ENCODE measurements around the gene MEAF6. TPM values are rescaled to one million over a fixed set of nuclear protein-coding genes. Genes with fewer than 3 reads are reported as not detected.
"Not testable (repeated sequence)": the region's sequence is repeated elsewhere in the genome, so short reads cannot be mapped to it uniquely, and the experiment has no call there.

Gene MEAF6
- total and polyA plus RNA-seq, 9 donors: 38.7 to 108 (median 64.1) TPM

- intact Hi-C loops (cut with DNase I): no loop called here
- no peak overlapping the region for H3K4me3 ChIP-seq
- DNase-seq: no peak
- TF ChIP-seq CTCF (IDR thresholded peaks at IDR 0.05) (no peak), EP300 (IDR thresholded peaks at IDR 0.05) (no peak), POLR2A (IDR thresholded peaks at IDR 0.05) (no peak)
- H3K9me3 ChIP-seq: no peaks in the 10 kb centered on the region
- WGBS, 3 donors: 92 to 93% (median 92%) methylated on average over 30 of the region's 30 CpGs
- H3K4me1 ChIP-seq (ENCODE audit: insufficient read depth): no peaks in the 10 kb centered on the region
- H3K27me3 ChIP-seq: no peaks in the 10 kb centered on the region
- no peaks in the 10 kb centered on the region for H3K36me3 ChIP-seq
- H3K27ac ChIP-seq: no peak overlapping the region
Observed at GRCh38 chr1:37540036-37540785, 25.6 kb upstream of the MEAF6 start.

GRCh38 chr1:37539154-37539553 is 24.6 kb upstream of the MEAF6 start:
- H3K27me3 ChIP-seq; H3K27ac ChIP-seq; H3K4me1 ChIP-seq (ENCODE audit: insufficient read depth); H3K9me3 ChIP-seq; intact Hi-C loops (cut with DNase I); H3K4me3 ChIP-seq; DNase-seq; H3K36me3 ChIP-seq: not testable (repeated sequence)
- 91 to 94% (median 92%) methylated on average over 10 of the region's 10 CpGs for WGBS, 3 donors

GRCh38 chr1:37537378-37537777 is 22.8 kb upstream of the MEAF6 start:
- intact Hi-C loops (cut with DNase I): no loop called here
- TF ChIP-seq EP300 (IDR thresholded peaks at IDR 0.05): no peak
- TF ChIP-seq POLR2A (IDR thresholded peaks at IDR 0.05): no peak
- no peak for TF ChIP-seq CTCF (IDR thresholded peaks at IDR 0.05)
- Histone ChIP-seq H3K4me3 (no peak overlapping the region), H3K36me3 (no peaks in the 10 kb centered on the region), H3K9me3 (no peaks in the 10 kb centered on the region), H3K27ac (no peak overlapping the region), H3K27me3 (no peaks in the 10 kb centered on the region), H3K4me1 (ENCODE audit: insufficient read depth) (no peaks in the 10 kb centered on the region)
- DNase-seq: no peak
- WGBS, 3 donors: 43 to 61% (median 45%) methylated on average over 2 of the region's 2 CpGs

GRCh38 chr1:37533317-37534093 is 18.9 kb upstream of the MEAF6 start:
- no peaks in the 10 kb centered on the region for H3K27me3 ChIP-seq
- no peak for TF ChIP-seq EP300 (IDR thresholded peaks at IDR 0.05)
- no peak for TF ChIP-seq CTCF (IDR thresholded peaks at IDR 0.05)
- no peak for TF ChIP-seq POLR2A (IDR thresholded peaks at IDR 0.05)
- H3K4me3 ChIP-seq: no peak overlapping the region
- no peak overlapping the region for H3K27ac ChIP-seq
- no peaks in the 10 kb centered on the region for H3K36me3 ChIP-seq
- H3K9me3 ChIP-seq: no peaks in the 10 kb centered on the region
- WGBS, 3 donors: 86 to 92% (median 87%) methylated on average over 4 of the region's 4 CpGs
- H3K4me1 ChIP-seq (ENCODE audit: insufficient read depth): no peaks in the 10 kb centered on the region
- DNase-seq: no peak
- intact Hi-C loops (cut with DNase I): no loop called here

GRCh38 chr1:37532418-37533156 is 18.0 kb upstream of the MEAF6 start:
- H3K4me1 ChIP-seq (ENCODE audit: insufficient read depth); H3K27ac ChIP-seq; H3K27me3 ChIP-seq; DNase-seq; H3K36me3 ChIP-seq; H3K4me3 ChIP-seq; H3K9me3 ChIP-seq; intact Hi-C loops (cut with DNase I): not testable (repeated sequence)
- 79 to 89% (median 84%) methylated on average over 4 of the region's 4 CpGs for WGBS, 3 donors

- H3K36me3 ChIP-seq; H3K27ac ChIP-seq; H3K27me3 ChIP-seq; DNase-seq; H3K9me3 ChIP-seq; H3K4me3 ChIP-seq; intact Hi-C loops (cut with DNase I); H3K4me1 ChIP-seq (ENCODE audit: insufficient read depth): not testable (repeated sequence)
- 37 to 63% (median 52%) methylated on average over 1 of the region's 1 CpG for WGBS, 3 donors
Observed at GRCh38 chr1:37529888-37530287, 15.3 kb upstream of the MEAF6 start.
